HG03575 (cell line): ENCODE data around the gene SF3A1.
"Not testable (repeated sequence)": the region's sequence is repeated elsewhere in the genome, so short reads cannot be mapped to it uniquely, and the experiment has no call there.

Experiments used
- ATAC-seq: cut with Tn5 transposase; IDR thresholded peaks from one replicate; pipeline ENCODE4 v1.9.1; 2021; ENCODE audit not compliant: unreplicated experiment, insufficient number of reproducible peaks, low FRiP score; ENCODE audit errors: extremely low read depth

SF3A1 gene

GRCh38 chr22:30357650-30358215 lies 1.0 kb upstream of the SF3A1 start:
- no peak for ATAC-seq

- no peak for ATAC-seq
Measured at GRCh38 chr22:30357236-30357570, 509 bp upstream of the SF3A1 start.

GRCh38 chr22:30354644-30355043 lies 2.0 kb downstream of the SF3A1 start:
- ATAC-seq = no peak

- no peak for ATAC-seq
Measured at GRCh38 chr22:30351226-30351625, 5.5 kb downstream of the SF3A1 start.

GRCh38 chr22:30348809-30349208 lies 7.9 kb downstream of the SF3A1 start:
- ATAC-seq = no peak

- ATAC-seq = no peak
Measured at GRCh38 chr22:30348404-30348803, 8.3 kb downstream of the SF3A1 start.

- no peak for ATAC-seq
Measured at GRCh38 chr22:30347255-30347892, 9.3 kb downstream of the SF3A1 start.

GRCh38 chr22:30344447-30345200 lies 12.1 kb downstream of the SF3A1 start:
- ATAC-seq = no peak

- no peak for ATAC-seq
Measured at GRCh38 chr22:30340911-30341685, 15.6 kb downstream of the SF3A1 start.

- ATAC-seq = no peak
Measured at GRCh38 chr22:30338802-30339201, 17.9 kb downstream of the SF3A1 start.

- ATAC-seq = not testable (repeated sequence)
Measured at GRCh38 chr22:30338341-30338740, 18.4 kb downstream of the SF3A1 start.

- no peak for ATAC-seq
Measured at GRCh38 chr22:30337461-30337778, 19.3 kb downstream of the SF3A1 start.

- ATAC-seq = no peak
Measured at GRCh38 chr22:30336752-30337460, 19.8 kb downstream of the SF3A1 start.

GRCh38 chr22:30335236-30335635 lies 21.5 kb downstream of the SF3A1 start:
- ATAC-seq = no peak

GRCh38 chr22:30334646-30335045 lies 22.0 kb downstream of the SF3A1 start:
- no peak for ATAC-seq

- no peak for ATAC-seq
Measured at GRCh38 chr22:30333707-30334087, 23.0 kb downstream of the SF3A1 start.

- ATAC-seq = no peak
Measured at GRCh38 chr22:30332994-30333706, 23.5 kb downstream of the SF3A1 start.

- no peak for ATAC-seq
Measured at GRCh38 chr22:30332551-30332950, 24.1 kb downstream of the SF3A1 start.
